HCT116 (cell line): Measurements from ENCODE around the gene CPT1B. TPM values are rescaled to one million over a fixed set of nuclear protein-coding genes. Genes with fewer than 3 reads are reported as not detected.

Experiments
- ATAC-seq: fragments of 200-7000 bp; cut with Tn5 transposase; 2 replicates; pipeline ENCODE4 v1.9.1; 2020; ENCODE audit warnings: mild to moderate bottlenecking, moderate library complexity
- BruUV-seq: library from RNA; stranded (reverse); fragments of 400-500 nt; replicated peaks from 2 replicates; lab custom pipeline; 2021; lab: Mats Ljungman, UMichigan
- CTCF ChIA-PET: fragments of 300-600 bp; sonication (Branson Sonifier 250); formaldehyde crosslinking; loops from one replicate; lab custom pipeline; 2021; ENCODE audit warnings: antibody characterized with exemption; lab: Charles Lee
- POLR2A ChIA-PET: fragments of 300-600, 350-600 bp; sonication (Branson Sonifier 250); formaldehyde crosslinking; loops from one replicate; lab custom pipeline; 2021; ENCODE audit warnings: antibody characterized with exemption; lab: Charles Lee
- RAD21 ChIA-PET, 2 experiments: fragments of 300-600 bp; sonication (Branson Sonifier 250); formaldehyde crosslinking; loops; one replicate each; lab custom pipeline; 2023; ENCODE audit warnings: low total read pairs in 2 of 2; ENCODE audit not compliant: uncharacterized antibody in 2 of 2, unreplicated experiment in 2 of 2, low non-redundant PET in 1 of 2; lab: Charles Lee
- DNase-seq: peaks from one replicate; pipeline ENCODE4 v3.0.0-alpha.2; 2010; ENCODE audit warnings: low read depth, low spot score
- H2AFZ ChIP-seq: fragments of 200-600 bp; shearing (Covaris generic), sonication (generic); 2 replicates; pipeline ENCODE4 v1.6.1; 2017; ENCODE audit warnings: low read depth, mixed run types, mixed read lengths, antibody characterized with exemption, low read length; ENCODE audit not compliant: poor library complexity, severe bottlenecking
- H3K27ac ChIP-seq: 2 replicates; pipeline ENCODE4 v1.5.1; 2012; ENCODE audit warnings: low read depth, low read length
- H3K27me3 ChIP-seq: fragments of 200-600 bp; sonication (generic); 2 replicates; pipeline ENCODE4 v1.6.1; 2016; ENCODE audit warnings: mixed run types, low read length, mixed read lengths; ENCODE audit not compliant: insufficient read depth
- H3K36me3 ChIP-seq, 2 experiments: fragments of 200-500 bp in 1 of 2; fragments of 200-600 bp in 1 of 2; sonication (Bioruptor generic) in 1 of 2; sonication (generic) in 1 of 2; 2 replicates each; pipeline versions ENCODE4 v1.5.1 to v1.6.1; 2014 to 2016; ENCODE audit warnings: low read length in 2 of 2, inconsistent platforms in 1 of 2, mixed read lengths in 1 of 2, mixed run types in 1 of 2; ENCODE audit not compliant: insufficient read depth in 2 of 2, control insufficient read depth in 1 of 2
- H3K4me1 ChIP-seq, 2 experiments: fragments of 200-600 bp in 1 of 2; sonication (generic) in 1 of 2; 2 replicates each; pipeline versions ENCODE4 v1.5.1 to v1.6.1; 2012 to 2017; ENCODE audit warnings: low read length in 2 of 2, inconsistent platforms in 1 of 2, mild to moderate bottlenecking in 1 of 2, mixed read lengths in 1 of 2, mixed run types in 1 of 2, moderate library complexity in 1 of 2; ENCODE audit not compliant: insufficient read depth in 2 of 2, control insufficient read depth in 1 of 2
- H3K4me2 ChIP-seq: fragments of 200-600 bp; sonication (generic); 2 replicates; pipeline ENCODE4 v1.6.1; 2017; ENCODE audit warnings: mixed run types, low read length, mixed read lengths
- H3K4me3 ChIP-seq, 2 experiments: fragments of 200-600 bp in 1 of 2; sonication (generic) in 1 of 2; replicated peaks in 1 of 2; 2 replicates each; pipeline ENCODE4 v1.5.1; 2011 to 2016; ENCODE audit warnings: low read length in 2 of 2, control low read depth in 1 of 2, low read depth in 1 of 2, mild to moderate bottlenecking in 1 of 2, mixed read lengths in 1 of 2, mixed run types in 1 of 2
- H3K79me2 ChIP-seq: fragments of 200-600 bp; sonication (generic); 2 replicates; pipeline ENCODE4 v1.6.1; 2017; ENCODE audit warnings: mild to moderate bottlenecking, mixed run types, low read length, moderate library complexity, mixed read lengths; ENCODE audit not compliant: insufficient read depth
- H3K9ac ChIP-seq: fragments of 200-600 bp; sonication (generic); 2 replicates; pipeline ENCODE4 v1.6.1; 2016; ENCODE audit warnings: low read length, mixed read lengths
- H3K9me2 ChIP-seq: fragments of 200-600 bp; sonication (generic), shearing (Covaris generic); 2 replicates; pipeline ENCODE4 v1.6.1; 2017; ENCODE audit warnings: mixed run types, mild to moderate bottlenecking, moderate library complexity; ENCODE audit not compliant: insufficient read depth
- H3K9me3 ChIP-seq, 2 experiments: fragments of 200-500 bp in 1 of 2; fragments of 200-600 bp in 1 of 2; sonication (Bioruptor generic) in 1 of 2; sonication (generic) in 1 of 2; 2 replicates each; pipeline ENCODE4 v1.6.1; 2014 to 2017; ENCODE audit warnings: low read length in 2 of 2, mixed read lengths in 2 of 2, inconsistent platforms in 1 of 2, low read depth in 1 of 2, mild to moderate bottlenecking in 1 of 2, mixed run types in 1 of 2, moderate library complexity in 1 of 2; ENCODE audit not compliant: control insufficient read depth in 1 of 2, insufficient read depth in 1 of 2
- H4K20me1 ChIP-seq: fragments of 200-600 bp; sonication (generic), shearing (Covaris generic); 2 replicates; pipeline ENCODE4 v1.6.1; 2017; ENCODE audit warnings: mixed run types, mild to moderate bottlenecking, moderate library complexity; ENCODE audit not compliant: insufficient read depth
- REST ChIP-seq: IDR thresholded peaks from 2 replicates; pipeline ENCODE4 v1.6.1; 2012; ENCODE audit warnings: low read depth
- ZBTB33 ChIP-seq: IDR thresholded peaks from 2 replicates; pipeline ENCODE4 v1.6.1; 2011; ENCODE audit warnings: mild to moderate bottlenecking, low read length, moderate library complexity; ENCODE audit not compliant: insufficient replicate concordance; ENCODE audit errors: extremely low read depth
- intact Hi-C: fragments of 100-400 bp; cut with micrococcal nuclease; formaldehyde crosslinking; loops from 2 replicates; pipeline ENCODE4 v1.10.0; 2022
- total RNA-seq: library from RNA; stranded (reverse); gene quantifications from one replicate; pipeline ENCODE4 v1.2.1, GENCODE V29; 2021; ENCODE audit not compliant: unreplicated experiment

Gene CPT1B
- total RNA-seq, 1 experiment from 2014 or later = 35.1 TPM

- ChIA-PET CTCF (no interaction called here), RAD21 (no interaction called here), POLR2A (interaction anchor here (1.4 kb wide), 1 partner anchor 16 kb away, joined by 7 read pairs; the partner anchor contains the start of gene KLHDC7B)
- H3K79me2 ChIP-seq = peaks cover 13% of the 10 kb centered on the region
- no peaks in the 10 kb centered on the region for H3K36me3 ChIP-seq
- DNase-seq (no peak), ATAC-seq (no peak)
- H3K4me3 ChIP-seq = peak overlapping the region; percentile 92 to 96
- H3K4me1 ChIP-seq = peaks cover 12 to 76% of the 10 kb centered on the region in 2 experiments; a peak in 3 of 4 replicates
- peak overlapping the region; percentile 91 for H3K9ac ChIP-seq
- H3K27me3 ChIP-seq = no peaks in the 10 kb centered on the region
- intact Hi-C loops = no loop called here
- H2AFZ ChIP-seq = no peak overlapping the region
- no peak for TF ChIP-seq REST
- no peak for TF ChIP-seq ZBTB33
- H3K9me3 ChIP-seq = no peaks in the 10 kb centered on the region
- peak overlapping the region; percentile 100 for H3K27ac ChIP-seq
- peak overlapping the region; percentile 93 for H3K4me2 ChIP-seq
- no peaks in the 10 kb centered on the region for H4K20me1 ChIP-seq
- no peaks in the 10 kb centered on the region for H3K9me2 ChIP-seq
- TSS peak; percentile 55 for BruUV-seq
Observed at GRCh38 chr22:50529416-50529896, 48.8 kb downstream of the CPT1B start.
